Endothelial cell of umbilical vein (primary cell): ENCODE measurements around the gene CDC14B. TPM values are rescaled to one million over a fixed set of nuclear protein-coding genes. Genes with fewer than 3 reads are reported as not detected.

Experiments
- BruUV-seq: library from RNA; stranded (reverse); fragments of 400-500 nt; replicated peaks from 2 replicates; lab custom pipeline; 2021; lab: Mats Ljungman, UMichigan
- CTCF ChIA-PET: fragments of 300-600, 350-600 bp; sonication (Branson Sonifier 250); formaldehyde crosslinking; loops from one replicate; lab custom pipeline; 2021; ENCODE audit warnings: antibody characterized with exemption, inconsistent platforms; lab: Charles Lee
- POLR2A ChIA-PET: fragments of 300-600, 350-600 bp; sonication (Branson Sonifier 250); formaldehyde crosslinking; loops from one replicate; lab custom pipeline; 2021; ENCODE audit warnings: antibody characterized with exemption, inconsistent platforms; lab: Charles Lee
- DNase-seq: peaks from one replicate; pipeline ENCODE4 v3.0.0-alpha.2; 2011; ENCODE audit warnings: low read depth, low spot score
- FAIRE-seq: peaks from 2 replicates; lab custom pipeline; 2011; peaks lifted over from hg19 to GRCh38; lab: Jason Lieb, UNC
- H2AFZ ChIP-seq: 2 replicates; pipeline ENCODE4 v1.6.0; 2012; ENCODE audit warnings: low read depth, low read length, control low read depth, inconsistent platforms
- H3K27ac ChIP-seq: 2 replicates; pipeline ENCODE4 v1.5.1; 2011; ENCODE audit warnings: low read depth, mild to moderate bottlenecking, control low read depth, low read length, moderate library complexity; ENCODE audit not compliant: insufficient read depth
- H3K27me3 ChIP-seq, 2 experiments: 2 replicates each; pipeline versions ENCODE4 v1.6.0 to v1.6.1; 2011; ENCODE audit warnings: low read length in 2 of 2, mixed read lengths in 1 of 2; ENCODE audit not compliant: control insufficient read depth in 2 of 2, insufficient read depth in 2 of 2
- H3K36me3 ChIP-seq, 2 experiments: 2 replicates in 1 of 2; 3 replicates in 1 of 2; pipeline ENCODE4 v1.5.1; 2011; ENCODE audit warnings: low read length in 2 of 2, mild to moderate bottlenecking in 1 of 2, moderate library complexity in 1 of 2; ENCODE audit not compliant: control insufficient read depth in 2 of 2, insufficient read depth in 2 of 2; ENCODE audit errors: extremely low read depth in 1 of 2
- H3K4me1 ChIP-seq: 3 replicates; pipeline ENCODE4 v1.5.1; 2011; ENCODE audit warnings: mild to moderate bottlenecking, low read length; ENCODE audit not compliant: control insufficient read depth, insufficient read depth; ENCODE audit errors: extremely low read depth
- H3K4me2 ChIP-seq: 2 replicates; pipeline ENCODE4 v1.6.1; 2011; ENCODE audit warnings: low read length, control low read depth, mixed read lengths; ENCODE audit not compliant: insufficient read depth
- H3K4me3 ChIP-seq, 3 experiments: fragments of 200-600 bp in 1 of 3; sonication (generic), shearing (Covaris generic) in 1 of 3; replicated peaks in 1 of 3; 2 replicates each; pipeline ENCODE4 v1.5.1; 2011 to 2016; ENCODE audit warnings: control low read depth in 3 of 3, low read length in 3 of 3, mild to moderate bottlenecking in 2 of 3, inconsistent platforms in 1 of 3, low read depth in 1 of 3, moderate library complexity in 1 of 3; ENCODE audit not compliant: insufficient read depth in 1 of 3
- H3K79me2 ChIP-seq: 2 replicates; pipeline ENCODE4 v1.6.0; 2012; ENCODE audit warnings: low read length, inconsistent platforms; ENCODE audit not compliant: control insufficient read depth, insufficient read depth
- H3K9ac ChIP-seq: replicated peaks from 2 replicates; pipeline ENCODE3; 2011; ENCODE audit warnings: low read length, control low read depth; ENCODE audit not compliant: insufficient read depth; ENCODE audit errors: extremely low read depth
- H3K9me1 ChIP-seq: replicated peaks from 3 replicates; pipeline ENCODE4 v1.6.0; 2011; ENCODE audit warnings: mild to moderate bottlenecking, low read length; ENCODE audit not compliant: control insufficient read depth, insufficient read depth; ENCODE audit errors: extremely low read depth
- H3K9me3 ChIP-seq: replicated peaks from 2 replicates; pipeline ENCODE4 v1.5.1; 2012; ENCODE audit warnings: low read length, inconsistent platforms; ENCODE audit not compliant: control insufficient read depth, insufficient read depth
- H4K20me1 ChIP-seq: replicated peaks from 2 replicates; pipeline ENCODE3; 2011; ENCODE audit warnings: mild to moderate bottlenecking, low read length; ENCODE audit not compliant: control insufficient read depth, insufficient read depth; ENCODE audit errors: extremely low read depth
- EZH2 ChIP-seq: IDR thresholded peaks from 2 replicates; pipeline ENCODE4 v1.6.1; 2012; ENCODE audit warnings: borderline replicate concordance, low read depth, mild to moderate bottlenecking, moderate library complexity, low read length, inconsistent platforms; ENCODE audit not compliant: severe bottlenecking
- FOS ChIP-seq: IDR thresholded peaks from 2 replicates; pipeline ENCODE4 v1.6.1; 2011; ENCODE audit warnings: mild to moderate bottlenecking, low read length, moderate library complexity, borderline replicate concordance; ENCODE audit not compliant: insufficient read depth
- GATA2 ChIP-seq: IDR thresholded peaks from 2 replicates; pipeline ENCODE4 v1.7.0; 2011; ENCODE audit warnings: low read depth, mild to moderate bottlenecking, moderate library complexity, mixed read lengths, low read length; ENCODE audit not compliant: insufficient read length, insufficient read depth
- JUN ChIP-seq: IDR thresholded peaks from 2 replicates; pipeline ENCODE4 v1.6.1; 2011; ENCODE audit warnings: borderline replicate concordance, low read depth; ENCODE audit not compliant: insufficient read length, insufficient read depth
- MYC ChIP-seq: IDR thresholded peaks from one replicate; pipeline ENCODE4 v1.6.1; 2011; ENCODE audit warnings: mild to moderate bottlenecking, low read depth, low read length
- POLR2A ChIP-seq: IDR thresholded peaks from 2 replicates; pipeline ENCODE4 v1.6.1; 2012; ENCODE audit warnings: low read depth, mild to moderate bottlenecking, control low read depth, low read length
- dilution Hi-C: fragments of 300-500 bp; cut with MboI; formaldehyde crosslinking; loops from one replicate; pipeline ENCODE4 v1.15.0; 2019; ENCODE audit warnings: low sequenced_read_pairs; ENCODE audit not compliant: extremely low pct_ligation_motif_present
- intact Hi-C: fragments of 100-400 bp; cut with micrococcal nuclease; formaldehyde crosslinking; loops from one replicate; pipeline ENCODE4 v1.10.0; 2022
- polyA plus RNA-seq, 4 experiments: library from polyadenylated mRNA; depleted of rRNA in 3 of 4; stranded (reverse) in 3 of 4; unstranded in 1 of 4; fragments of >200 nt; gene quantifications; 2 replicates each; pipeline versions ENCODE4 v1.2.1 to v1.2.3, GENCODE V29; 2011 to 2012; ENCODE audit warnings: missing spikeins in 1 of 4
- total RNA-seq: library from RNA; stranded (reverse); gene quantifications from 2 replicates; pipeline ENCODE4 v1.2.3, GENCODE V29; 2021
- TF ChIP-seq, protein P1 (sequence below): IDR thresholded peaks from 2 replicates; pipeline ENCODE4 v1.6.1; 2011; ENCODE audit not compliant: insufficient read depth, insufficient read length
- TF ChIP-seq, protein P2 (sequence below), 2 donors: IDR thresholded peaks; 1 replicate in 1 of 2; 2 replicates in 1 of 2; pipeline ENCODE4 v1.5.1; 2011; ENCODE audit warnings: low read length in 2 of 2, mild to moderate bottlenecking in 2 of 2, moderate library complexity in 2 of 2, control low read depth in 1 of 2, inconsistent platforms in 1 of 2, low read depth in 1 of 2; ENCODE audit not compliant: insufficient read depth in 1 of 2; ENCODE audit errors: extremely low read depth in 1 of 2

The CDC14B gene
- total and polyA plus RNA-seq, 2 donors (not counting 3 experiments of a cell fraction or from before 2014, with no cell fraction given): 0.39 to 0.93 TPM

DNA sequence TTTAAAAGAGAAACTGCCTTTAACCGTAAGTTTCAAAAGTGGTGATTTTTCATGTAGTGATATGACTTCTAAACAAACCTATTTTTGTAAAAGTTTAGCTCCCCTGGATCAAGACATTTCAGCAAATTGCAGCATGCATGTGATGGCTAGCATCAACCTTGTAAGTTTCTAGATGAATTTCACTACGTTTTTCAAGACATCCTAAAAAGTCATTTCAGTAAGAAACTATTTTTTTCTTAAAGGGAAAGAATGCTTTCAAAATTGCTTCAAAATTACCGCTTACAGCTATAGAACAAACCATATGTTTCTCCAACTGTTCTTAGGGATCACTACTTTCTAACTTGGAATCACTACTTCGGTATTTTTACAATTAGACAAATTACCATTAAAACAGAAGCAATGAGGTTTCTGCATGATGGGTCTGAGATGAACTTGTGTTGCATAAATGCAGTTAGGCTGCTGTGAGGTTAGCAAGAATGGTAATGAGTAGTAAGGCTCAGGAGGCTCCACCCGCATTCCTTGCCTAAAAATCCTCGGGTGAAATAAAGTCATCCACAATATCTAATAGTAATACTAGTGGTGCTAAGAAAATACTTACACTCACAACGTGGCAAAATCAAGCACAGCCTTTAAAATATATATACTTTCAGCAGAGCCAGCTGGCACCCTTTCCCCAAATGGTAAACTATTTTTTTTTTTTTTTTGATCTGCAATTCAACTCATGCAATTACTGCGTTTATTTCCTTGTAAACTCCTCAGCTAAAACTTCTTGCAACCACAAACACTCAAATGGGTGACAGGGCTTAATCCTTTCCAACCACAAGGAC, 53.8 kb downstream of the CDC14B start:
- no peaks in the 10 kb centered on the region for H3K9me1 ChIP-seq
- no peak overlapping the region for H3K4me3 ChIP-seq
- no peak overlapping the region for H2AFZ ChIP-seq
- H3K36me3 ChIP-seq: no peaks in the 10 kb centered on the region
- FAIRE-seq (no peak), DNase-seq (no peak)
- ChIA-PET POLR2A (no interaction called here), CTCF (interaction anchor here (0.7 to 1.3 kb wide), 4 partner anchors 8 to 50 kb away, joined by 3 read pairs; no protein-coding TSS in a partner anchor)
- dilution Hi-C loops (no loop called here), intact Hi-C loops (loop anchor here (5.0 kb wide), 3 partner anchors 149 to 249 kb away; partner anchors contain the start of gene ZNF367)
- no peaks in the 10 kb centered on the region for H4K20me1 ChIP-seq
- H3K9ac ChIP-seq: no peak overlapping the region
- H3K4me2 ChIP-seq: no peak overlapping the region
- TF ChIP-seq GATA2: no peak
- no peak for TF ChIP-seq POLR2A
- no peak for TF ChIP-seq MYC
- no peak for TF ChIP-seq FOS
- TF ChIP-seq, protein P1, sequence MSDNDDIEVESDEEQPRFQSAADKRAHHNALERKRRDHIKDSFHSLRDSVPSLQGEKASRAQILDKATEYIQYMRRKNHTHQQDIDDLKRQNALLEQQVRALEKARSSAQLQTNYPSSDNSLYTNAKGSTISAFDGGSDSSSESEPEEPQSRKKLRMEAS: no peak
- TF ChIP-seq JUN: no peak
- H3K27me3 ChIP-seq: peaks cover 8 to 37% of the 10 kb centered on the region in 2 experiments
- no peaks in the 10 kb centered on the region for H3K9me3 ChIP-seq
- BruUV-seq: no TSS peak
- peaks cover 5% of the 10 kb centered on the region for H3K4me1 ChIP-seq
- no peak overlapping the region for H3K27ac ChIP-seq
- no peaks in the 10 kb centered on the region for H3K79me2 ChIP-seq

DNA sequence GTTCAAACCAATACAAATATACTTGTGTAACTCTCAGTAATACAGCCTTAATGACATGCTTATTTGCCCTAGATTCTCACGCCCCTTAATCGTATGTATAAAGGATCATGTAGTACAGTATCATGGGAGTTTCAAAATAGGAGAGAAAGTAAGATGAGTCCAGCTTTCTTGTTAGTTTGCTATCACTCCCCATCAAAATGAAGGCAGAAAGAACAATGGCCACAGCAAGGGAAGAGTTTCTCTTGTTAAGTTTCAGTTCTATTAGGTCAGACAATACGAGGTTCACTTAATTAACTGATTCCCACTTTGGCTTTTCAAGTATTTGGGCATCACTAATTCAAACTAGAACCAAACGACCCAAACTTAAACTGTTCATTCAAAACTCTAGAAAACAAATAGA, 55.4 kb downstream of the CDC14B start:
- intact Hi-C loops: no loop called here
- FAIRE-seq: no peak
- DNase-seq: no peak

More for the DNA sequence above, 55.4 kb downstream of the CDC14B start:
- peaks cover 8 to 39% of the 10 kb centered on the region in 2 experiments for H3K27me3 ChIP-seq
- no peak overlapping the region for H3K4me2 ChIP-seq
- H3K4me3 ChIP-seq: no peak overlapping the region
- ChIA-PET POLR2A (no interaction called here), CTCF (no interaction called here)
- TF ChIP-seq POLR2A (no peak), EZH2 (no peak), GATA2 (no peak)
- TF ChIP-seq, protein P2, sequence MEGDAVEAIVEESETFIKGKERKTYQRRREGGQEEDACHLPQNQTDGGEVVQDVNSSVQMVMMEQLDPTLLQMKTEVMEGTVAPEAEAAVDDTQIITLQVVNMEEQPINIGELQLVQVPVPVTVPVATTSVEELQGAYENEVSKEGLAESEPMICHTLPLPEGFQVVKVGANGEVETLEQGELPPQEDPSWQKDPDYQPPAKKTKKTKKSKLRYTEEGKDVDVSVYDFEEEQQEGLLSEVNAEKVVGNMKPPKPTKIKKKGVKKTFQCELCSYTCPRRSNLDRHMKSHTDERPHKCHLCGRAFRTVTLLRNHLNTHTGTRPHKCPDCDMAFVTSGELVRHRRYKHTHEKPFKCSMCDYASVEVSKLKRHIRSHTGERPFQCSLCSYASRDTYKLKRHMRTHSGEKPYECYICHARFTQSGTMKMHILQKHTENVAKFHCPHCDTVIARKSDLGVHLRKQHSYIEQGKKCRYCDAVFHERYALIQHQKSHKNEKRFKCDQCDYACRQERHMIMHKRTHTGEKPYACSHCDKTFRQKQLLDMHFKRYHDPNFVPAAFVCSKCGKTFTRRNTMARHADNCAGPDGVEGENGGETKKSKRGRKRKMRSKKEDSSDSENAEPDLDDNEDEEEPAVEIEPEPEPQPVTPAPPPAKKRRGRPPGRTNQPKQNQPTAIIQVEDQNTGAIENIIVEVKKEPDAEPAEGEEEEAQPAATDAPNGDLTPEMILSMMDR (IDR thresholded peaks at IDR 0.05; ENCODE audit: extremely low read depth in 1 of 2, insufficient read depth in 1 of 2, low read depth in 1 of 2, low read length in 2 of 2): no peak
- peaks cover 5% of the 10 kb centered on the region for H3K4me1 ChIP-seq
- no peak overlapping the region for H2AFZ ChIP-seq
- H3K9me3 ChIP-seq: no peaks in the 10 kb centered on the region
- no peaks in the 10 kb centered on the region for H4K20me1 ChIP-seq
- H3K27ac ChIP-seq: no peak overlapping the region
- dilution Hi-C loops: no loop called here
- no peaks in the 10 kb centered on the region for H3K36me3 ChIP-seq
- H3K79me2 ChIP-seq: no peaks in the 10 kb centered on the region
- no TSS peak for BruUV-seq
- no peaks in the 10 kb centered on the region for H3K9me1 ChIP-seq
- no peak overlapping the region for H3K9ac ChIP-seq
